Heart right ventricle (tissue), 16 donors: ENCODE results near the gene DCAF12. TPM values are rescaled to one million over a fixed set of nuclear protein-coding genes. Genes with fewer than 3 reads are reported as not detected.

Experiments used
- ATAC-seq, 8 donors: fragments of 200-7000 bp; cut with Tn5 transposase; one replicate each; pipeline ENCODE4 v1.9.1; 2020; ENCODE audit warnings: mild to moderate bottlenecking in 8 of 8, moderate library complexity in 8 of 8, moderate number of reproducible peaks in 1 of 8
- DNase-seq, 2 donors: peaks; one replicate each; pipeline ENCODE4 v3.0.0-alpha.2; 2020
- H3K27ac ChIP-seq, 10 donors: fragments of 200-600 bp; sonication (generic) in 2 of 10; one replicate each; pipeline versions ENCODE4 v1.5.0 to v1.8.0; 2020 to 2022; ENCODE audit warnings: mild to moderate bottlenecking in 3 of 10
- H3K27me3 ChIP-seq, 7 donors: fragments of 200-600 bp; one replicate each; pipeline ENCODE4 v1.8.0; 2021 to 2022; ENCODE audit warnings: mild to moderate bottlenecking in 2 of 7
- H3K36me3 ChIP-seq, 9 donors: fragments of 200-600 bp; sonication (generic) in 1 of 9; one replicate each; pipeline versions ENCODE4 v1.5.0 to v1.8.0; 2020 to 2022; ENCODE audit warnings: mild to moderate bottlenecking in 2 of 9
- H3K4me1 ChIP-seq, 9 donors: fragments of 200-600 bp; sonication (generic) in 1 of 9; one replicate each; pipeline versions ENCODE4 v1.5.0 to v1.8.0; 2020 to 2022; ENCODE audit warnings: mild to moderate bottlenecking in 4 of 9
- H3K4me3 ChIP-seq, 10 donors: fragments of 200-600 bp; sonication (generic) in 2 of 10; one replicate each; pipeline versions ENCODE4 v1.5.0 to v1.8.0; 2020 to 2022; ENCODE audit warnings: mild to moderate bottlenecking in 7 of 10, moderate library complexity in 2 of 10
- H3K9me3 ChIP-seq, 11 donors: fragments of 200-600 bp in 10 of 11; sonication (generic) in 2 of 11; one replicate each; pipeline versions ENCODE4 v1.5.0 to v1.8.0; 2013 to 2022; ENCODE audit warnings: mild to moderate bottlenecking in 2 of 11, control low read depth in 1 of 11, moderate library complexity in 1 of 11
- WGBS, 2 donors: extraction: QIAGEN DNeasy Blood & Tissue Kit; methylation state at CpG; one replicate each; pipeline ENCODE4 v1.1.7; 2013; ENCODE audit warnings: inconsistent platforms in 1 of 2; 5-methylcytosine and 5-hydroxymethylcytosine counted together
- intact Hi-C, 10 donors: fragments of 100-400 bp; cut with DNase I; formaldehyde crosslinking; loops; one replicate each; pipeline versions ENCODE4 v1.11.1 to v1.14.2; 2022
- polyA plus RNA-seq, 2 donors: library from polyadenylated mRNA; stranded (reverse); fragments of 200-250 nt; gene quantifications; one replicate each; pipeline ENCODE4 v1.2.3, GENCODE V29; 2013
- total RNA-seq, 10 donors: library from RNA; stranded (reverse); fragmentation: NEBNext Ultra II Directional in 3 of 10; extraction: Animal tissue kit (Norgen Biotek cat#: 25700) in 3 of 10; gene quantifications; one replicate each; pipeline versions ENCODE4 v1.2.1 to v1.2.4, GENCODE V29; 2021 to 2023
- TF ChIP-seq, protein P1 (sequence below), 9 donors: fragments of 200-600 bp; sonication (generic) in 2 of 9; IDR thresholded peaks; one replicate each; pipeline versions ENCODE4 v1.5.0 to v1.8.0; 2021 to 2022; ENCODE audit warnings: antibody characterized with exemption in 9 of 9, mild to moderate bottlenecking in 5 of 9, moderate library complexity in 1 of 9
- donor health status: Arrhythmogenic right ventricular cardiomyopathy.
- donor health status: ischemic (EF 13 %, LVEDD 7.1; RV severe dilation, severe dysfunction).
- donor health status: healthy with polysubstance abuse.
- donor health status: DM: no; HTN: yes; CAD: no.
- donor health status: DM: no; HTN: no; CAD: no.
- donor health status: ischemic (EF 25% LVEDD 6.9; RV normal size, moderate dysfunction).
- donor health status: ischemic (EF 25% LVEDD 5.7; RV mildly dilated, moderate dysfunction).
- donor health status: healthy.
- donor health status: DM: yes; HTN: yes; CAD: no.
- donor health status: Ischemic cardiomyopathy.
- donor health status: ischemic (EF 35%, LVEDD 5.7; RV mildly dilated, moderate dysfunction).
- donor health status: nonischemic (EF 11% LVEDD 7.7; RV severe dilation, severe dysfunction).
- donor health status: DM: yes; HTN: yes; CAD: no.
- donor health status: PGD.
- donor health status: ischemic (EF 29% LVEDD 5.4; RV normal size, mild dysfunction).
- donor health status: nonischemic (EF 23%, LVEDD 6.1; RV moderate dilation, normal function).

DCAF12 gene
- total and polyA plus RNA-seq, 12 donors = 6.4 to 24.2 (median 15.7) TPM

DNA sequence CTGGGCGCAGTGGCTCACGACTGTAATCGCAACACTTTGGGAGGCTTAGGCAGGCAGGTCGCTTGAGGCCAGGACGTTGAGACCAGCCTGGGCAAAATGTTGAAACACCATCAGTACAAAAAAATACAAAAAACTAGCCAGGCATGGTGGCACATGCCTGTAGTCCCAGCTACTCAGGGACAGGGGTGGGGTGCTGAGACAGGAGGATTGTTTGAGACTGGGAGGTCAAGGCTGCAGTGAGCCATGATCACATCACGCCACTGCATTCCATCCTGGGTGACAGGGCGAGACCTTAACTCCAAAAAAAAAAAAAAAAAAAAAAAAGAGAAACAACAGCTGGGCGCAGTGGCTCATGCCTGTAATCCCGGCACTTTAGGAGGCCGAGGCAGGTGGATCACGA, 23.7 kb downstream of the DCAF12 start:
- TF ChIP-seq, protein P1, sequence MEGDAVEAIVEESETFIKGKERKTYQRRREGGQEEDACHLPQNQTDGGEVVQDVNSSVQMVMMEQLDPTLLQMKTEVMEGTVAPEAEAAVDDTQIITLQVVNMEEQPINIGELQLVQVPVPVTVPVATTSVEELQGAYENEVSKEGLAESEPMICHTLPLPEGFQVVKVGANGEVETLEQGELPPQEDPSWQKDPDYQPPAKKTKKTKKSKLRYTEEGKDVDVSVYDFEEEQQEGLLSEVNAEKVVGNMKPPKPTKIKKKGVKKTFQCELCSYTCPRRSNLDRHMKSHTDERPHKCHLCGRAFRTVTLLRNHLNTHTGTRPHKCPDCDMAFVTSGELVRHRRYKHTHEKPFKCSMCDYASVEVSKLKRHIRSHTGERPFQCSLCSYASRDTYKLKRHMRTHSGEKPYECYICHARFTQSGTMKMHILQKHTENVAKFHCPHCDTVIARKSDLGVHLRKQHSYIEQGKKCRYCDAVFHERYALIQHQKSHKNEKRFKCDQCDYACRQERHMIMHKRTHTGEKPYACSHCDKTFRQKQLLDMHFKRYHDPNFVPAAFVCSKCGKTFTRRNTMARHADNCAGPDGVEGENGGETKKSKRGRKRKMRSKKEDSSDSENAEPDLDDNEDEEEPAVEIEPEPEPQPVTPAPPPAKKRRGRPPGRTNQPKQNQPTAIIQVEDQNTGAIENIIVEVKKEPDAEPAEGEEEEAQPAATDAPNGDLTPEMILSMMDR (IDR thresholded peaks at IDR 0.05) = no peak
- H3K27me3 ChIP-seq = no peaks in the 10 kb centered on the region
- no peak overlapping the region for H3K4me3 ChIP-seq
- WGBS, 2 donors = 92 to 93% methylated on average over 11 of the region's 11 CpGs
- H3K9me3 ChIP-seq = no peaks in the 10 kb centered on the region
- ATAC-seq = no peak
- peaks cover 0 to 100% (median 63%) of the 10 kb centered on the region in 9 donors for H3K36me3 ChIP-seq
- H3K27ac ChIP-seq = no peak overlapping the region
- H3K4me1 ChIP-seq = no peaks in the 10 kb centered on the region
- no peak for DNase-seq
- intact Hi-C loops = no loop called here

DNA sequence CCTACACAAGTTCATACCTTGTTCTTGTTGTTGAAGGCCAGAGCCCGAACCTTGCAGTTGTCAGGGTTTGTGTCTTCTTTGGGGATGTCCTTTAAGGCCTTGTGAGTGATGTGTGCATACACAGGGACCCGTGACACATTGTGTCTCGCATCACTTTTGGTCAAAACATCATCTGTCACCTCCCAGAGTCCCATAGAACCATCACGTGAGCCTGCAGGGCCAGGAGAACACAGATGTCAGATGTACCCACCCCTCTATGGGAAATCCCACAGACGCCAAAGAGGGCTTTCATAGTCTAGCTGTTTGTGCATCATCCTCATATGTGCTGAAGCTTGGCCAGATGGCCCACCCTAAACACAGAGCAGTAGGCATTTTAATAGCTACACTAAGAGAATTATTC, 28.2 kb downstream of the DCAF12 start:
- intact Hi-C loops = no loop called here
- TF ChIP-seq, protein P1 (IDR thresholded peaks at IDR 0.05) = no peak
- Histone ChIP-seq H3K27ac (no peak overlapping the region), H3K4me1 (peaks cover 0 to 23% (median 0%) of the 10 kb centered on the region in 9 donors), H3K27me3 (no peaks in the 10 kb centered on the region), H3K9me3 (no peaks in the 10 kb centered on the region), H3K36me3 (peaks cover 0 to 100% (median 53%) of the 10 kb centered on the region in 9 donors), H3K4me3 (no peak overlapping the region)
- ATAC-seq (no peak), DNase-seq (no peak)
- 90 to 91% methylated on average over 5 of the region's 5 CpGs for WGBS, 2 donors

DNA sequence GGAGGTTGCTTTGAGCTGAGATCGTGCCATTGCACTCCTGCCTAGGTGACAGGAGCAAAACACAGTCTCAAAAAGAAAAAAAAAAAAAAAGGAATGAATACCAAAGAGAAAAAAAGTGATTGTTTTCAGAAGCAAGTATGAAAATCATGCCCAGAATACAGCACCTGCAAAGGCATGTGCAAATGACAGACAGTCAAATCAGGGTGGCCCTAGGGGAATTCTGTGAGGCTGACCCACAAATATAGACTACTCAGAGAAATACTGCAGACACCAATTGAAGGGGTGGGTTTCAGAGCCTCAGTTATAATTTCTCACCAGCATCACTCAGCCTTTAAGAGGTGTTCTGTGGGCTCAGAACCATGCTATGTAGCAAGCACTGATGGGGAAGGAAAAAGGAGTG, 28.6 kb downstream of the DCAF12 start:
- DNase-seq = no peak
- peak overlapping the region in 3 of 10 donors; percentile 51 to 73 (median 71) for H3K27ac ChIP-seq
- intact Hi-C loops = no loop called here
- peaks cover 0 to 23% (median 0%) of the 10 kb centered on the region in 9 donors for H3K4me1 ChIP-seq
- peaks cover 0 to 100% (median 49%) of the 10 kb centered on the region in 9 donors for H3K36me3 ChIP-seq
- 97 to 100% methylated on average over 1 of the region's 1 CpG for WGBS, 2 donors
- no peak overlapping the region for H3K4me3 ChIP-seq
- no peak for ATAC-seq
- no peaks in the 10 kb centered on the region for H3K27me3 ChIP-seq
- no peaks in the 10 kb centered on the region for H3K9me3 ChIP-seq
- TF ChIP-seq, protein P1 (IDR thresholded peaks at IDR 0.05) = no peak

DNA sequence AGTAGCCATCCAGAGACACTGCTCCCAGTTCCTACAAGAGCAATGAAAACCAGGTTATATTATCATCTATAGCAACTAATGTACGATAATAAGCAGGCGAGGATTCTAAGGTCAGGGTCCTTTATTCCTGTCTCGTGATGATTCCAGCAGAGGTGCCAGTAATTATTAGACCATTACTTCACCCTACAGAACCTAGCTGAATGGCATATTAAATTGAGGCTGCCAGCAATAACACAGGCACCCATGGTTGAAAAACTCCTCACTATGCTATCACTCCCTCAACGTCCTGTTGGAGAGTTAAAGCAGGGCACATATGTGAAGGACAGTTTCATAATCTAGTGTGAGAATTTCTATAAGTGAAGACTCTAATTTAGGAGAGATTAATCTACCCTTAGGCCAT, 29.7 kb downstream of the DCAF12 start:
- no peak for DNase-seq
- Histone ChIP-seq H3K4me1 (peaks cover 0 to 23% (median 0%) of the 10 kb centered on the region in 9 donors), H3K4me3 (no peak overlapping the region), H3K27me3 (no peaks in the 10 kb centered on the region), H3K27ac (peak overlapping the region in 6 of 10 donors; percentile 40 to 73 (median 60)), H3K9me3 (no peaks in the 10 kb centered on the region), H3K36me3 (peaks cover 0 to 100% (median 42%) of the 10 kb centered on the region in 9 donors)
- TF ChIP-seq, protein P1 (IDR thresholded peaks at IDR 0.05) = no peak
- WGBS, 2 donors = 39 to 61% methylated on average over 4 of the region's 4 CpGs
- ATAC-seq = peak in 7 of 8 donors; percentile 20 to 81 (median 78)
- intact Hi-C loops = loop anchor here in 1 of 10 donors (1.0 kb wide), 1 partner anchor 28 kb away; no protein-coding TSS in a partner anchor
